NCI-H2196 (cell line): ENCODE data around the gene SCIN.
"Not testable (repeated sequence)": the region's sequence is repeated elsewhere in the genome, so short reads cannot be mapped to it uniquely, and the experiment has no call there.

Experiments
- DNase-seq: peaks from one replicate; lab custom pipeline; 2025; ENCODE audit not compliant: unreplicated experiment; lab: John Stamatoyannopoulos, UW

The SCIN gene

DNA sequence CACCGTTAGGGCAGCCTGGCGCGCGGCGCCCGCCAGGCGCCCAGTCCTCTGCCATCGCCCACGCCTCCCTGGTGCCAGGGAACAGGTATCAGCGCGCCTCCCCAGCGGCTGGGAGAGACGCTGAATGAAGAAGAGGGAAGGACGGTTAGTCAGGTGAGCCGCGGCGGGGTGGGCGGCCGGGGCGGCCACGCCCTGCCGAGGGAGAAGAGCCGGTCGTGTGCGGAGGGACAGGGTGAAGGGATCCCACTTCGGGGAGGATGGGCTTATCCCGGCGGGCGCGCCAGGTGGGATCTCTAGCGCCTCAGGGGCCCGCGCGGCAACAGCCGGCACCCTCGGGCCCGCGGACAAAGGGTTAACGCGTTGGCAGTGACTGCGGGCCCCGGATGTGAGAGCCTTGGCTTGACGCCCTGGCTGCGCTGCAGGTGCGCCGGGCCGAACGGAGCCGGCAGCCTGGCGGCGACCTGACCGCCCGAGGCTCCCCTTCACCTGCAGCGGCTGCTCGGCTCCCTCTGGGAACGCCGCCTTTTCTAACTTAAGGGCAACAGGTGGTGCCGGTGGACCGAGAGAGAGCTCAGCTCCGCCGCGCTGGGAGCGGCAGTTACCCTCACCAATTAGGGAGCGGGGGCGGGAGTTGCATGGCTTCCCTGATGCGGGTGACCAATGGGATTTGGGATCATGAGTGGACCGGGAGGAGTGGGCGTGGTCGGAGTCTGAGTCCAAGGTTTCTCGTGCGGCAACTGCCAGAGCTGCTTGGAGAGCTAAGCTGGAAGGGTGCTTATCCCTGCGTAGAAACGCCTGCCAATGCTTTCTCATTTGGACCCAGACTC, 116.6 kb downstream of the SCIN start, which contains the start of gene ARL4A:
TSS of gene ARL4A (plus strand) at position 743 of the 827 bp plus-strand sequence. CDS start 622 bp downstream, outside the sequence.
- DNase-seq, result peak; percentile 98

DNA sequence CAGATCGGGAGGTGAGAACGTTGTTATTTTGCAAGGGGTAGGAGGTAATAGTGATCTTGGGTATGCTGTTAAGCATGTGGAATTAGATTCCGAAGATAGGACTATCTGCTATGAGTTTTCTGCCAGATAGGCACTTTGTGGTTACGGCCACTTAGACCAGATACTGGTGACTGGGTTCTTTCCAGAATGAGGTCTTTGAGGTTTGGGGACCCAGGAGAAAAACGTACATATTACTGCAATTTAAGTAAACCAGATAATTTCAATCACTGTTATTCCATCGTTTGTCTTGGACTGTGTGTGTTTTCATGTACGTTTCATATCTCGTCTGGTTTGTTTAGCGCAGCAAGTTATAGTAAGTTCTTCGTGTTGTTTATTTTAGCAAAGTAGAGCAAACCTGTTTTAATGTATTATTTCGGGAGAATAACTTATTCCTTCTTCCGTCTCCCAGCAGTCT, 117.2 kb downstream of the SCIN start:
- DNase-seq, result no peak

DNA sequence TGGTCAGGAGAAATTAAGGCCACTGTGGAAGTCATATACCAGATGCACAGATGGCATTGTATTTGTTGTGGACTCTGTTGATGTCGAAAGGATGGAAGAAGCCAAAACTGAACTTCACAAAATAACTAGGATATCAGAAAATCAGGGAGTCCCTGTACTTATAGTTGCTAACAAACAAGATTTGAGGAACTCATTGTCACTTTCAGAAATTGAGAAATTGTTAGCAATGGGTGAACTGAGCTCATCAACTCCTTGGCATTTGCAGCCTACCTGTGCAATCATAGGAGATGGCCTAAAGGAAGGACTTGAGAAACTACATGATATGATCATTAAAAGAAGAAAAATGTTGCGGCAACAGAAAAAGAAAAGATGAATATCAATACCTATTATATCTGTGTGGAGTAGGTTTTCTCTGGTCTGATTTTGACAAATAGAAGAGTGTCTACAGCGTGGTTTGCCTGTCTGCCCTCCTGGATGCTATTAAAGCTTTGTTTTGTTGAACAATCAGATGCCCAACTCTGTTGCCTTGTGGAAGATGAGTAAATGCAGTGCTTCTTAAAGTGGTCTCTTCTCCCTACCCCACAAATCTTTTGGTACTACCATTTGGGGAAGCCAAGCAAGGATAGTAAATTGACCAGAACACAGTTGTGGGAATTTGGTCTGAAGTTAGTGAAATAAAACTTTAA, 118.1 kb downstream of the SCIN start:
- DNase-seq, result not testable (repeated sequence)

DNA sequence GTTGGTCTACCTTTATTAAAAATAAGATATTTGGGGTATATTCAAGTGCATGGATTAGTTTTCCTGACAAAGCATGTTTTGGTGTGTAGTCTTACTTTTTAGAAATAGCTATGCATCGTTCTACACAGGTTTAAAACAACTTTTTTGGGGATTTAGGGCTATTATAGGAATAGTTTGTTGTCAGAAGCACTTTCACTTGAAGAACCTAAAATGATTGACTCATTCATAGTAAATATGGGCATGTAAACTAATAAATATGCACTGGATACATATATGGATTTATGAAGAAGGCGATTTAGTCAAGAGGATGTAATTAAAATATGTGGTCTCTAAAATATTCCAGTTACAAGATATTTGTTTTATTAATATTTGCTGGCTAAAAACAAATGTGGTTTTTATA, 118.9 kb downstream of the SCIN start:
- no peak for DNase-seq

DNA sequence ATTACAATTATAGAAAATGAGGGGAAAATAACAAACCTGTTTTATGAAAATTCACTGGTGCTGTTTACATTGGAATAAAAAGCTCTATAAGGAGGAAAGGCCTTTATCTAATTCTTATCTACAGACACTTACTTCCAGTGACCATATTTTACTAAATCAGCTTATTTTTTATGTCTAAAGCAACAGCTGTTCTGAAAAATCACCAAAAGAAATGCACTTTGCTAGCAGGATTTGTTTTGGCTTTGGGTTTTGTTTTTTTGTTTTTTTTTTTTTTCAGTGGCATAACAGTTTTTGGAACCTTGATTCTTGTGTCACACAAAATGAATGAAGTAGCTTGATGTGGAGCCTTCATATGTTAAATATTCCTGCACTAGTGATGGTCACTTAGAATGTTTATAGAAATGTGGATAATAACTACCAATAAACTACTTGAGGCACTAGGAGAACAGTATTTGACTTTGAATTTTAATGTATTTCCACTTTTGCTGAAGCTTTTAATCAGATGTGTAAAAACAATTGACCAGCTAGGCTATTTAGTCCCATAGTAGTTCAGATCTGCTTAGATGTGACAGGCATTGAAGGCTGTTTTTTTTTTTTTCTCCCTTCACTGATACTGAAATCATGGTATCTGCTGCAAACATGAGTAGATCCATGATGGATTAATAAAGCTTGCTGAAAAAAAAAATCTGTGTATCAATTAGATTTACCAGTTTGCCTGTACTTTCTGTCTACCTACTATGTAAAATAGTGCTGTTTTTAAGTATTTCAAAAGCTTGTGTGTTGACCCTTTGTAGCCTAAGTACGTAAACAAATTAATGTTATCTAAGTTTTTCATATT, 119.7 kb downstream of the SCIN start:
- no peak for DNase-seq

DNA sequence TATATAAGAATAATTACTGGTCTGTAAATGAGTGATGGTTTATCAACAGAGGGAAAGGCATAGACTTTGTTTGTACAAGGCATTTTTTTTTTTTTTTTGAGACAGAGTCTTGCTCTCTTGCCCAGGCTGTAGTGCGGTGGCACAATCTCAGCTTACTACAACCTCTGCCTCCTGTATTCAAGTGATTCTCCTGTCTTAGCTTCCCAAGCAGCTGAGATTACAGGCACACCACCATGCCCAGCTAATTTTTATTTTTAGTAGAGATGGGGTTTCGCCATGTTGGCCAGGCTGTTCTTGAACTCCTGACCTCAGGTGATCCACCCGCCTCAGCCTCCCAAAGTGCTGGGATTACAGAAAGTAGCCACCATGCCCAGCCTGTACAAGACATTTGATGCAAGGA, 120.9 kb downstream of the SCIN start:
- not testable (repeated sequence) for DNase-seq

DNA sequence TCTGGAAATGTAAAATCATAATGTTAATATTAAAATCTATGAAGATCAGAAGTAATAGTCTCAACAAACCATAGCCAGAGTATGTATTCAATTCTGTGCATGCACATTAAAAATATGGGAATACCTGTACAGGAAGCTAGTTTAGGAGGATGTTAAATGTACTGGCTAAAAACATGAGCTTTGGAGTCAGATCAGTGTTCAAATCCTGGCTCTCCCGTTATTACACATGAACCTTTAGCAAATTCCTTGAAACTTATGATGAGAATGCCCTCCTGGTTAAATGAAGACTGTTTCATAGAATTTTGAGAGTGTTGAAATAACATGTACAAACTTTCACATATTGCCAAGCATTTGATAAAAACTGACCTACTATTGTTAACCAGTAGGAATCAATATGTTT, 121.5 kb downstream of the SCIN start:
- no peak for DNase-seq

DNA sequence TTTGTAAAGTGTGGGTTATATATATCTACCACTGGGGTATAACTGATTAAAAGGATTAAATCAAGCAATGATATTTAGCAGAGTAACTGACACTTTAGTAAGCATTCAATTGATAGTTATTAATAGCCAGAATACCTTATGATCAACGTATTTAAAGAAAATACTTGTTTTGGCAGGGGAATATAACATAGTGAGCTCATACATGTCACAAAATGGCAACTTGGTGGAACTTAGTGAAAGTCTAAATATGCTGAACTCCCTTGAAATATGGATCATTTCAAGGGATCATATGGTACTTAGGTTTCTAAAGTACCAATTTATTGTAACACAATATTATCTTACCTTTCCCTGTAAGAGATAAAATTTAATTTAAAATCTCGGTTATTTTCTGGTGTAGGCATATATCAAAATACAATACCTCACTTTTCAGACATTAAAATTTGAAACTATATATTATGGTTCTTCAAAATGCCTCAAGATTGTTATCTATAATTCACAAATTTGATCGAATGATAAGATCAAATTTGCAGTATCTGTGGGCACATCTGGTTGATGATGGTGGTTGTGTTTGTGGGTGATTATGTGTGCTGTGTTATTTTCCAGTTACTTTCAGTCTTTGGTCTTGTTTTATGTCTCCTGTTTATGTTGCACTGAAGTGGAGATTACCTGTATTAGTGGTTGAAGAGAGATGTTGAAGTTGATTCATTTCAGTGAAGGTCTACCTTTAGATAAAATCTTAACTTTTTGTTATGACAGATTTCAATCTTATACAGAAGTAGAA, 122.1 kb downstream of the SCIN start:
- no peak for DNase-seq

DNA sequence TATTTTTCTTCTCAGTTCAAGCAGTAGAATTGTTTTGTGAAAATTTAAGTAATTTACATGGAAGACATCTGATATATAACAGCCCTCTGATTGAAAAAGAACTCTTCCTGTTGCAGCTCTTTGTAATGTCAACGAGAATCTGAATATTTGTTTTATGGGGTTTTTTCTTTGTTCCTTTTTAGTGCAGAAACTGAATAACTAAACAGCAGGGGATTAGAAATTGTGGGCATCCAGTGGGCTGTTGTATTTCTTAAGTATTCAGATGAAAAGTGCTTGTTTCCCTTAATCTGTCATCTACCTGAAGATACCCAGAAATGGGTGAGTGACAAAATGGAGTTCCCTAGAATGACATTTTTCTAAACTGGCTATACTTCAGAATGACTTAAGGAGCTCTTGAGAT, 124.3 kb downstream of the SCIN start:
- no peak for DNase-seq

DNA sequence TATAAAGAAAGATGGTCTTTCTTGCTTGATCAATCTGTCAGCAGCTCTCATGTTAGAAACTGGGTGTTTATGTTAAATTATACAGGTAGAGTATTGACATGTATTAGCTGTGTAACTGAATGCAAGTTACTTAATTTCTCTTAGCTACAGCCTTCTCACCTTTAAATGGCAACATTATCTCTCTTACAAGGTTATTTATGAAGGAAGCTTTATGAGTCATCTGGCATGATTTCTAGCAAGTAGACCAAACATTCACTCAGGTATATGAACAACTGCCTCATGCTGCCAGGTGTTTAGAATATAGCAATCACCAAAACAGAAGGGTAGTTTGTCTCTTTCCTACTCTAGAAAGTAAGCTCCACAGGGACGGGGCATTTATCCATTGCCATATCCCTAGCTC, 125.4 kb downstream of the SCIN start:
- no peak for DNase-seq

DNA sequence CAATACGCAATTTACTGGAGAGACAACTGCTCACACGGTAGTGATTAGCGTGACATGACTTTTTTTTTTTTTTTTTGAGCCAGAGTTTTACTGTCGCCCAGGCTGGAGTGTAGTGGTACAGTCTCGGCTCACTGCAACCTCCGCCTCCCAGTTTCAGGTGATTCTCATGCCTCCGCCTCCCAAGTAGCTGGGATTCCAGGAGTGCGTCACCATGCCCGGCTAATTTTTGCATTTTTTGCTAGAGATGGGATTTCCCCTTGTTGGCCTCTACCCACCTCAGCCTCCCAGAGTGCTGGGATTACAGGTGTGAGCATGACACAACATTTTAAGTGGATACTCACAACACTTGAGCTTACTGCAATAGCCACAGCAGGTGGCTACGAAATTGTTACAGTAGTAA, 128.8 kb downstream of the SCIN start:
- DNase-seq, result no peak

DNA sequence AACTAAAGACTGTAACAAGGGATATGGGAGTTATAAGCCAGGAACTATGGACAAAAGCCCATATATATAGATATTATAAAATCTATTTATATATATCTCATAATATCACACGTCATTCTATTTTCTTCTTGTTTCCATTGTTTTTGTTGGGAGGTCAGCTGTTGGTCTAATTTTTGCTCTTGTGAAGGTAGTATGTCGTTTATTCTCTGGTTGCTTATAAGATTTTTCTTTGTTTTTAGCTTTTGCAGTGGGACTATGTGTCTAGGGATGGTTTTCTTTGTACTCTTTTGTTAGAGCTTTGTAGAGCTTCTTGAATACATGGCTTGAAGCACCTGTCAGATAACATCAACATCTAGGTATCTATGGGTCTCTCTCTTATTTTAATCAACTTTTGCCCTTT, 130.9 kb downstream of the SCIN start:
- no peak for DNase-seq

DNA sequence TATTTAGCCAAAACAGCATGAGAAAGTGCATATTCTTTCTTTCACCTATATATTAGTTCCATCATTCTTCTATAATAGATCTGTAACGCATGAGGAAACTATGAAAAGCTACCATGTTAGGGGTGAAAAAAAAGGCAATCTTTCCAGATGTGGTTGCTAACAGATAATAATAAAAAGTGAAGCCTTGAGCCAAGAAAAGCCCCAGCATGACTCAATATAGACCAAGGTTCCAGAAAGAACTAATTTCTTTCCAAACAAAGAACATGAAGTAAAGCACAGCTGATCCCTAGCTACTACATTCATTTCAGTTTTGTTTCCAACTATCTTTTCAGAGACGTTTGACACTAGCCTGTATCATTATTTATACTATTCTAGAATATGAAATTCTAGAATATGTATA, 133.4 kb downstream of the SCIN start:
- DNase-seq, result no peak

DNA sequence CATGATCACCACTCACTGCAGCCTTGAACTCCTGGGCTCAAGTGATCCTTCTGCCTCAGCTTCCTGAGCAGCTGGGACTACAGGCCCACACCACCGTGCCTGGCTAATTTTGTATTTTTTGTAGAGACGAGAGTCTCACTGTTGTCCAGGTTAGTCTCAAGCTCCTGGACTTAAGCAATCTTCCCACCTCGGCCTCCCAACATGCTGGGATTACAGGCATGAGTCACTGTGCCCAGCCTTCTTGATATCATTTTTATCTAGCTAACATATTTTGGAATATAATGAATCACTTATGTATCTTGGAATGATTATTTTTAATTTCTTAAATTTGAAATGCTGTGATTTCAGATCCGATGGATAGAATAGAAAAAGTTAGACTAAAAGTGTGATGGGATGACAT, 135.4 kb downstream of the SCIN start:
- DNase-seq, result no peak

DNA sequence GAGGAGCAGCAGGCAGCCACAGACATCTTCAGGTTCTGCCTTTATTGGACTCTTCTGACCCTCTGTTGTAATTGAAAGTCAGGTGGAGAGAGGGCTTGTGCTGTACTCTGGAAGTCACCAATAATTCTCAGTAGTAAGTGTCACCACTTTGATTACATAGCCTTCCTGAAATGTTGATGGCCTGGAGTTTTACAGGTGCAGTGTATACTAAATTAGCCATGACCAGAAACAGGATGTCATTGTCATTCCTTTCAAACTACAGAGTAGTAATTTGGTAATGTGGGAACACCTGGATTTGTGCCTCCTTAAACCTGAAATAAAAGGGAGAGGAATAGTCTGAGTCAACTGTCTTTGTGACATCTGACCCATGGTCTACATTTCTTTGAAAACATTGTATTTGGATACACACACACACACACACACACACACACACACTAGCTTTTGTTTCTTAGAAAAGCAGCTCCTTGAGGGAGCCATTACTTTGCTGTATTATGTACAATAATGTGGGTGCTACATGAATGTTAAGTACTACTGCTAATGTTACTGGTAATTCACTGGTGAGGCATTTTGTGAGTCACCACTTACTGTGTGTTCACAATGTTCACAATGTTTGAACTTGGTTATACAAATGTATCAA, 136.5 kb downstream of the SCIN start:
- peak; percentile 22 for DNase-seq

DNA sequence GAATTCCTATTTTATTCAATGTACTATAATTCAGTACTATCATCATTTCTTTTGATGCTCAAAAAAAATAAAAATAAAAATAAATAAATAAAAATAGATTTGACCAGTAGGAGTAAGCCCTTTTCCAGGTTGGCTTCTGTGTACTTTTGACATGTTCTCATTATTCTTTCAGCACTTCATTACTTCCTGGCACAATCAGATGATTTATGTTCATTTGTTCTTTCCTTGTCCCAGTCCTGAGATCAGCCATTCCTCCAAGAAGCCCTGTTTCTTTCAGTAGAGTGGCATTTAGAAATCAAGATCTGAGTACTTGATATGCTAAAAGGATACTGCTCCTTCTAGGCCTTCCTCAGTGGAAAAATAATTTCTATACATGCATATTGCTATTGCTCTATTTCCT, 137.8 kb downstream of the SCIN start:
- DNase-seq, result no peak
